D721Med (cell line): ENCODE data around the gene OTOP3.

Experiments
- DNase-seq: peaks from one replicate; pipeline ENCODE4 v3.0.0; 2011; ENCODE audit warnings: low spot score; ENCODE audit not compliant: insufficient read length
- FAIRE-seq: peaks from 2 replicates; lab custom pipeline; 2011; peaks lifted over from hg19 to GRCh38; lab: Jason Lieb, UNC
- TF ChIP-seq, protein P1 (sequence below): IDR thresholded peaks from 2 replicates; pipeline ENCODE4 v1.5.1; 2012; ENCODE audit warnings: mild to moderate bottlenecking, control low read depth; ENCODE audit not compliant: insufficient read depth; ENCODE audit errors: missing control alignments

The OTOP3 gene

DNA sequence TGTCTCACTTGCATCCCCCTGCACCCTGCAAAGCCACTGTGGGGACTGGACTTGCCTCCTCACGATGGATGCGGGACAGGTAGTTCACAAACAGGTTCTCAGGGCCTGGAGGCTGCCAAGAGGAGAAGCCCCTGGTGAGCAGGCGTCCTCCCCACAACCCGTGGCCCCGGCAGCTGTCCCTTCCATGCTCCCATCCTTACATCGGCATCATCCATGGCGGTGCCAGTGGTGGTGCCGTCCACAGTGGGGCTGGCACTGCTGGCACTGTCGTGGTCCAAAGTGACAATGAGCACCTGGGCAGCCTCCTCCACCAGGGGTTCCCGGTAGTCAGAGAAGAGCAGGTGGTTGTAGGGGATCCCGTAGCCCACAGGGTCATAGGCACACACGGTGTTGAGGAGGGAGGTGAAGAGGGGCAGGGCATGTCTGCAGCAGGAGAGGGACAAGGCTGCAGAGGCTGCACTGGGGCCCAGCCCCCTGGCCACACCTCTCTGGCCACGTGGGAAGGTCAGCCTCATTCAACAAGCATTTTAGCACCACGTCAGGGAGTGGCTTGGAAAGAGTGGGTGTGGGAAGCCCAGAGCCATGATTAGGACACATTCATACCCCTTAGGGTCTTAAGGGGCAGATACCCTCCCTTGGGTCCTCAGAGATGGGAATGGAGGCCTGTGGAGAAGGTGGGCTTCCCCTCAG lies 24.3 kb downstream of the OTOP3 start:
- DNase-seq (no peak), FAIRE-seq (no peak)
- TF ChIP-seq, protein P1, sequence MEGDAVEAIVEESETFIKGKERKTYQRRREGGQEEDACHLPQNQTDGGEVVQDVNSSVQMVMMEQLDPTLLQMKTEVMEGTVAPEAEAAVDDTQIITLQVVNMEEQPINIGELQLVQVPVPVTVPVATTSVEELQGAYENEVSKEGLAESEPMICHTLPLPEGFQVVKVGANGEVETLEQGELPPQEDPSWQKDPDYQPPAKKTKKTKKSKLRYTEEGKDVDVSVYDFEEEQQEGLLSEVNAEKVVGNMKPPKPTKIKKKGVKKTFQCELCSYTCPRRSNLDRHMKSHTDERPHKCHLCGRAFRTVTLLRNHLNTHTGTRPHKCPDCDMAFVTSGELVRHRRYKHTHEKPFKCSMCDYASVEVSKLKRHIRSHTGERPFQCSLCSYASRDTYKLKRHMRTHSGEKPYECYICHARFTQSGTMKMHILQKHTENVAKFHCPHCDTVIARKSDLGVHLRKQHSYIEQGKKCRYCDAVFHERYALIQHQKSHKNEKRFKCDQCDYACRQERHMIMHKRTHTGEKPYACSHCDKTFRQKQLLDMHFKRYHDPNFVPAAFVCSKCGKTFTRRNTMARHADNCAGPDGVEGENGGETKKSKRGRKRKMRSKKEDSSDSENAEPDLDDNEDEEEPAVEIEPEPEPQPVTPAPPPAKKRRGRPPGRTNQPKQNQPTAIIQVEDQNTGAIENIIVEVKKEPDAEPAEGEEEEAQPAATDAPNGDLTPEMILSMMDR, result no peak

DNA sequence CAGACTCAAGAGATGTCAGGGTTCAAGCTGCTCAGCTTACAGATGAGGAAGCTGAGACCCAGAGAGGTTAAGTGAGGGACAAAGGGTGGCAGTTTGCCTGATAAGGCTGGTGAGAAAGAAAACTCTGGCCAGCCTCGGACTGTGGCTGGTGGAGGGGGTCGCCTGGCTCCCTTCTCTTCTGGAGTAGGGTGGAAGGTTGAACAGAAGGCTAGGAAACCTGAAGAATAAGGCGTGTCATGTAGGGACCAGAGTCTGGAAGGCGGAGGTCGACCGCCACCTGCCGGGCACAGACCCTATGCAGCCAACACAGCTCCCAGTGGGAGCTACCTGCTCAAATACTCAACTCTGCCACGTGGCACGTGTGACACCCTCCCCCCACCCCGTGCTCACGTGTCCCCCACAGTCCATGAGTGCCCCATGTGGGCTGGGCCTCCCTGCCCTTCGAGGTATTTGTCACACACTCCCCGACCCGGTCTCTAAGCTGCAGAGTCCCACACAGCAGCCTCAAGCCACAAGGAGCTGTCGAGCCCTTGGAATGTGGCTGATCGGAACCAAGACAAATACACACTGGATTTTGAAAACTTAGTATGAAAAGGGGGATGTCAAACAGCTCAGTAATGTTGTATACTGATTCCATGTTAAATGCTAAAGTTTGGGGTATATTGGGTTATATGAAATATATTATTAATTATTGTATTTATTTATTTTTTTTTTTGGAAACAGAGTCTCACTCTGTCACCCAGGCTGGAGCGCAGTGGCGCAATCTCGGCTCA lies 25.1 kb downstream of the OTOP3 start:
- FAIRE-seq, result no peak
- no peak for DNase-seq
- TF ChIP-seq, protein P1, result peak; percentile 88

DNA sequence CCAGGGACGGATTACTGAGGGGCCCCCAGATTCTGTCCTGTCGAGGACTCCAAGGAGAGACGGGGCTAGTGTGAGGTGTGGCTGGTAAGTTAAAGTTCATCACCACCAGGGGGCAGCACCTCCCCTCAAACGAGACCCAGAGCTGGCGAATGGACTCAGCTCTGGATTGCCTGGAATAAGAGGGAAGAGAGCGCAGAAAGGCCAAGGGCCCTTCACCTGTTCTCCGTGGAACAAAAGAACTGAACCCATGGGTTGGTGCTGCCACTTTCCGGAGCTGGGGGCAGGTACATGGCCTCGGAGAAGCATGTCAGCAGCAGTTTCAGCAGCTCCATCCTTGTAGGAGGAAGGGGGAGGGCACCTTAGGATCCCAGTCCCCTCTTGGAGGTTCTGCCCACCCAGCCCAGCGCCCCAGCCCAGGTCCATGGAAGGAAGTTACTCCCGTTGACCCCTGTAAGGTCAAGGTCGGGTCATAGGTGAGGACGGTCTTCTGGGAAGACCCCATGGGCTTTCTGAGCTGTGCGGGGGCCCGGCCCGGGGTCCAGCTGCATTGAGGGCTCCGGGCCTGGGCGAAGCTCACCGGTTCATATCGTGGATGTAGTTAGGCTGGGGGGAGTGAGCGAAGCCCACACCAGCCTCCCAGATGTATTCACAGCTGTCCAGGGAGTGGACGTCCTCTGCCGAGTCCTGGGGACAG lies 26.1 kb downstream of the OTOP3 start:
- FAIRE-seq, result no peak
- peak; percentile 95 for DNase-seq
- TF ChIP-seq, protein P1, result peak; percentile 95

DNA sequence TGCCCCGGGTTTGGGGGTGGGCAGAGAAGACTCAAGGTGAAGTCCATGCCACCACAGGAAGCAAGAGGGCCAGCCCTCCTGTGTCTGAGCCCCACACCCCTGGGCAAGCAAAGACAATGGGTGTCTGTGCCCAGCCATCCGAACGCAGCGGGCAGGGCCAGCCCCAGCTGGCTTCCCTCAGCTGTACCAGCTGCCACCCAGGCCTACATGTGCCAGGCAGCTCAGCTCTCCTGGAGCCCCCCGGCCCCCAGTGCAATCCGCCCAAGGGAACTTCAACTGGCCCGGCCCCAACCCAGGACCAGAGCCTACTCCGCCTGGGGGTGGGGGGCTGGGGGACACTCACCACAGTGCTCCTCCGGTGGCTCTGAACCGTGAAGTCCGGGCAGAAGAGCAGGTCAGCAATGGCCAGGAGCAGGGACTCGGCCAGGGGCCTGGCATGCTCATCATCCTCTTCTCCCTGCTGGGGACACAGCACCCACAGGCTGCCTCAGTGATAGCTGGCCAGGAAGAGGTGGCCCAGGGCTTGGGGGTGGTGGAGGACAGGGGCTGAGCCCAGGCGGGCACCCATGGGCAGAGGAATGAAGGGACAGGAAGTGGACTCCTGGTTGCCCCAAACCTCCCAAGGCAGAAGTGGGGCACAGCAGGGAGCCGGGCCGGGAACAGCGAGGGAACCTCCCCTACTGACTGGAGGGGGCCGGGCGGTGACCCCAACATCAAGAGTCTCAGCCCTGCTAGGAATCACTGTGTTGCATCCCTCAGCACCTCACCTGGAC lies 27.1 kb downstream of the OTOP3 start:
- TF ChIP-seq, protein P1, result no peak
- FAIRE-seq, result no peak

DNA sequence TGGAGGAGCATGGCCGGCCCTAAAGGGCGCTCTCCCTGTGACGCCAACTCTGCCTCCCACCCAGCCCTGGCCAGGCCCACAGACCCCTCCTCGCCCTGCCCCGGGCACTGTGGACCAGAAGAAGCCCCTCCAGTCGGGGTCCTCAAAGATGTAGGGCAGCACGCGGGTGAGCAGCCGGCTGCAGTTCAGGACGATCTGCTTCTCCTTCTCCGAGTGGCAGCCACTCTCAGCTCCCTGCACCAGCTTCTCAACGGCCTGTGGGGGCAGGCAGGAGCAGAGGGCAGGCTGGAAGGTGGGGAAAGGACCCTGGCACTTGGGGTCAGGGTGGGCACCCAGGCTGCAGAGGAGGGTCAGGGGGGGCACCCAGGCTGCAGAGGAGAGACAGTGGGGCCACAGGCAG lies 28.0 kb downstream of the OTOP3 start:
- FAIRE-seq (no peak), DNase-seq (no peak)
- TF ChIP-seq, protein P1, result no peak

More for the DNA sequence above, 27.1 kb downstream of the OTOP3 start:
- DNase-seq, result no peak

DNA sequence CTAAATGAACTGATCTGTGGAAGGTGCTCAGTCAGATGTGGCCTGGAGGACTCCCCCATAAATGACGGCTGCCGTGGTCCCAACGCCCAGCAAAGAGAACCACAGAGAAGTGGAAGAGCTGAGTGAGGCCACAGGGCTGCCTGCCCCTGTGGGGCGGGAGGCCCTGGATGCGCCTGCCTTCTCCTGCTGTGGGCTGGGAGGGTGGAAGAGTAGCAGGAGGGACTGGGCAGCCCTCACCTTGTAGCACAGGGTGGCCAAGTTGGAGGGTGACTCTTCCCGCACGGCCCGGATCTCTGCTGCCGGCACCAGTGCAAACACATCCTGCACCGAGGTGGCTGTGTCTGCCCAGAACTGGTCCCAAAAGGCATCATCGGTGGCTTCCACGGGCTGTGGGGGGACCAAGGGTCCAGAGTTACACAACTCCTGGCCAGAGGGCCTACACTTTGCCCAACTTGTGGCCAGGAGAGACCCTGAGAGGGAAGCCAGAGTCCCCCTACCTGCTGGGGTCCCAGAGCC lies 28.6 kb downstream of the OTOP3 start:
- DNase-seq (no peak), FAIRE-seq (no peak)
- TF ChIP-seq, protein P1, result no peak
